GM18505 (cell line): ENCODE results near the gene P2RY1.
"Not testable (repeated sequence)": the region's sequence is repeated elsewhere in the genome, so short reads cannot be mapped to it uniquely, and the experiment has no call there.

Experiments
- ATAC-seq: cut with Tn5 transposase; IDR thresholded peaks from one replicate; pipeline ENCODE4 v1.9.1; 2021; ENCODE audit not compliant: unreplicated experiment
- POLR2A ChIP-seq: IDR thresholded peaks from 4 replicates; pipeline ENCODE4 v1.6.1; 2011; ENCODE audit warnings: borderline replicate concordance; ENCODE audit not compliant: insufficient read depth, insufficient read length; ENCODE audit errors: extremely low read depth

P2RY1 gene

GRCh38 chr3:152849996-152850578, 15.2 kb downstream of the P2RY1 start:
- no peak for ATAC-seq

GRCh38 chr3:152853196-152853595, 18.3 kb downstream of the P2RY1 start:
- no peak for TF ChIP-seq POLR2A
- no peak for ATAC-seq

More at GRCh38 chr3:152849996-152850578, 15.2 kb downstream of the P2RY1 start:
- TF ChIP-seq POLR2A, result no peak

GRCh38 chr3:152857082-152857481, 22.2 kb downstream of the P2RY1 start:
- ATAC-seq, result no peak

GRCh38 chr3:152858170-152858800, 23.4 kb downstream of the P2RY1 start:
- TF ChIP-seq POLR2A, result no peak
- no peak for ATAC-seq

More at GRCh38 chr3:152857082-152857481, 22.2 kb downstream of the P2RY1 start:
- no peak for TF ChIP-seq POLR2A

- no peak for TF ChIP-seq POLR2A
- ATAC-seq, result no peak
Observed at GRCh38 chr3:152860736-152861135, 25.8 kb downstream of the P2RY1 start.

GRCh38 chr3:152865668-152866245, 30.8 kb downstream of the P2RY1 start:
- no peak for ATAC-seq
- TF ChIP-seq POLR2A, result no peak

- no peak for ATAC-seq
- no peak for TF ChIP-seq POLR2A
Observed at GRCh38 chr3:152870027-152870426, 35.1 kb downstream of the P2RY1 start.

- not testable (repeated sequence) for ATAC-seq
Observed at GRCh38 chr3:152873314-152873713, 38.4 kb downstream of the P2RY1 start.

- no peak for ATAC-seq
- TF ChIP-seq POLR2A, result no peak
Observed at GRCh38 chr3:152874896-152875749, 40.2 kb downstream of the P2RY1 start.

GRCh38 chr3:152879130-152879789, 44.3 kb downstream of the P2RY1 start:
- TF ChIP-seq POLR2A, result no peak
- no peak for ATAC-seq

GRCh38 chr3:152879790-152880174, 44.9 kb downstream of the P2RY1 start:
- TF ChIP-seq POLR2A, result no peak
- no peak for ATAC-seq

- no peak for ATAC-seq
- TF ChIP-seq POLR2A, result no peak
Observed at GRCh38 chr3:152885076-152885475, 50.1 kb downstream of the P2RY1 start.
